Hepatocyte (in vitro differentiated cells): ENCODE results near the gene POMP. TPM values are rescaled to one million over a fixed set of nuclear protein-coding genes. Genes with fewer than 3 reads are reported as not detected.
A peak's percentile ranks its signal among the peaks of the same experiment; 100 is the strongest.

Experiments used
- DNase-seq: peaks from one replicate; pipeline ENCODE4 v3.0.0-alpha.2; 2016; ENCODE audit warnings: low spot score
- H2AFZ ChIP-seq: fragments of 200-600 bp; sonication (generic); 2 replicates; pipeline ENCODE4 v1.6.0; 2016; ENCODE audit warnings: antibody characterized with exemption, mild to moderate bottlenecking
- H3K27ac ChIP-seq: fragments of 200-600 bp; sonication (generic); 2 replicates; pipeline ENCODE4 v1.5.1; 2016; ENCODE audit warnings: mild to moderate bottlenecking
- H3K27me3 ChIP-seq: fragments of 200-600 bp; sonication (generic); 2 replicates; pipeline ENCODE4 v1.6.1; 2016
- H3K36me3 ChIP-seq: fragments of 200-600 bp; sonication (generic); replicated peaks from 2 replicates; pipeline ENCODE4 v1.5.1; 2016; ENCODE audit warnings: low read depth; ENCODE audit not compliant: insufficient read depth
- H3K4me1 ChIP-seq: fragments of 200-600 bp; sonication (generic); 2 replicates; pipeline ENCODE4 v1.5.1; 2016; ENCODE audit warnings: mild to moderate bottlenecking, moderate library complexity; ENCODE audit not compliant: insufficient read depth
- H3K4me2 ChIP-seq: fragments of 200-600 bp; sonication (generic); 2 replicates; pipeline ENCODE4 v1.6.0; 2016
- H3K4me3 ChIP-seq: fragments of 200-600 bp; sonication (generic); 2 replicates; pipeline ENCODE4 v1.5.1; 2016; ENCODE audit warnings: mild to moderate bottlenecking
- H3K79me2 ChIP-seq: fragments of 200-600 bp; sonication (generic); 2 replicates; pipeline ENCODE4 v1.6.0; 2017; ENCODE audit warnings: mild to moderate bottlenecking
- H3K9me2 ChIP-seq: fragments of 200-600 bp; sonication (generic); replicated peaks from 2 replicates; pipeline ENCODE4 v1.6.0; 2017; ENCODE audit warnings: mild to moderate bottlenecking; ENCODE audit not compliant: insufficient read depth
- H3K9me3 ChIP-seq: fragments of 200-600 bp; sonication (generic); 2 replicates; pipeline ENCODE4 v1.5.1; 2016; ENCODE audit warnings: low read depth, mild to moderate bottlenecking
- H4K20me1 ChIP-seq: fragments of 200-600 bp; sonication (generic); 2 replicates; pipeline ENCODE4 v1.6.0; 2016; ENCODE audit warnings: mild to moderate bottlenecking; ENCODE audit not compliant: insufficient read depth, poor library complexity, severe bottlenecking
- CTCF ChIP-seq: fragments of 200-600 bp; sonication (generic); IDR thresholded peaks from 2 replicates; pipeline ENCODE4 v1.5.1; 2016; ENCODE audit warnings: antibody characterized with exemption, mild to moderate bottlenecking; ENCODE audit not compliant: poor library complexity
- EZH2 ChIP-seq: fragments of 200-600 bp; sonication (generic); IDR thresholded peaks from 2 replicates; pipeline ENCODE4 v1.6.1; 2016; ENCODE audit warnings: antibody characterized with exemption, mild to moderate bottlenecking, borderline replicate concordance
- EZH2phosphoT487 ChIP-seq: fragments of 200-600 bp; sonication (generic); IDR thresholded peaks from one replicate; pipeline ENCODE4 v1.6.1; 2018; ENCODE audit warnings: antibody characterized with exemption, mild to moderate bottlenecking, low read depth, moderate library complexity; ENCODE audit not compliant: unreplicated experiment, severe bottlenecking
- WGBS: methylation state at CpG from one replicate; pipeline ENCODE4 v1.1.6; 2016; ENCODE audit warnings: low lambda C conversion rate; ENCODE audit errors: missing lambda C conversion rate; 5-methylcytosine and 5-hydroxymethylcytosine counted together
- polyA plus RNA-seq: library from polyadenylated mRNA; unstranded; fragments of >200 nt; fragmentation: Nextera tagmentation; extraction: Ambion mirVana; gene quantifications from 2 replicates; pipeline ENCODE4 v1.2.1, GENCODE V29; 2016
- total RNA-seq: library from RNA; depleted of rRNA; stranded (reverse); fragments of >200 nt; gene quantifications from 2 replicates; pipeline ENCODE4 v1.2.3, GENCODE V29; 2014

The POMP gene
- total and polyA plus RNA-seq, 2 experiments from 2014 or later: 88.1 to 198 TPM

- no peak overlapping the region for H2AFZ ChIP-seq
- no peak for DNase-seq
- no peak for TF ChIP-seq CTCF
- TF ChIP-seq EZH2: no peak
- no peak for TF ChIP-seq EZH2phosphoT487
- no peaks in the 10 kb centered on the region for H3K4me1 ChIP-seq
- H3K27ac ChIP-seq: no peak overlapping the region
- no peaks in the 10 kb centered on the region for H3K9me2 ChIP-seq
- H3K9me3 ChIP-seq: no peaks in the 10 kb centered on the region
- WGBS: 79% methylated on average over 6 of the region's 6 CpGs
- H3K4me3 ChIP-seq: no peak overlapping the region
- H4K20me1 ChIP-seq: no peaks in the 10 kb centered on the region
- H3K27me3 ChIP-seq: no peaks in the 10 kb centered on the region
- H3K36me3 ChIP-seq: no peaks in the 10 kb centered on the region
- H3K4me2 ChIP-seq: no peak overlapping the region
- no peaks in the 10 kb centered on the region for H3K79me2 ChIP-seq
These were observed 47.9 kb upstream of the POMP start for GRCh38 chr13:28610996-28611395.

GRCh38 chr13:28611654-28612131 is 47.2 kb upstream of the POMP start:
- no peak for DNase-seq
- Histone ChIP-seq H3K9me2 (no peaks in the 10 kb centered on the region), H3K4me3 (no peak overlapping the region), H3K27me3 (no peaks in the 10 kb centered on the region), H3K9me3 (no peaks in the 10 kb centered on the region), H3K4me1 (no peaks in the 10 kb centered on the region), H4K20me1 (no peaks in the 10 kb centered on the region), H3K36me3 (no peaks in the 10 kb centered on the region), H3K79me2 (no peaks in the 10 kb centered on the region), H2AFZ (no peak overlapping the region), H3K27ac (no peak overlapping the region), H3K4me2 (no peak overlapping the region)
- WGBS: 55% methylated on average over 7 of the region's 7 CpGs
- TF ChIP-seq CTCF (no peak), EZH2 (no peak), EZH2phosphoT487 (no peak)

DNA sequence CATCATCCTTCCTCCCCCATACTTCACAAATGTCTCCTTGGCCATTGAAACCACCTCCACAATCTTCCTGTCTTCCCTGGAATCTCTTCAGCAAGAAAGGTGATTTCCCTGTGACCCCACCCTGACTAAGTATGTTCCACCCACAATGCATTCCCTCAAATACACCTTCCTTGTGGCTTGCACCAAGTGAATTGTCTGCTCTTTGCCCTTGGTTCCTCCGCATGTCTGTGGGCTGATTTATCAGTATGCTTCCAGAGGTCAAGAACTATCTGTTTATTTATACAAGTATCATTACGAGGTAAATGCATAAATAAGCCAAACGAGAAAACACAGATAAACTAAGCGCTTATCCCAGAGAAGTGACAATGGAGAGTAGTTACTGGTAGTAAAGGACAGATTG is 45.4 kb upstream of the POMP start:
- H3K79me2 ChIP-seq: no peaks in the 10 kb centered on the region
- peak; percentile 34 for DNase-seq
- no peak overlapping the region for H3K4me2 ChIP-seq
- H3K27me3 ChIP-seq: no peaks in the 10 kb centered on the region
- H3K36me3 ChIP-seq: no peaks in the 10 kb centered on the region
- WGBS: 41% methylated on average over 4 of the region's 4 CpGs
- peak overlapping the region; percentile 30 for H3K27ac ChIP-seq
- H4K20me1 ChIP-seq: no peaks in the 10 kb centered on the region
- no peaks in the 10 kb centered on the region for H3K9me3 ChIP-seq
- H2AFZ ChIP-seq: no peak overlapping the region
- TF ChIP-seq CTCF (no peak), EZH2 (no peak), EZH2phosphoT487 (no peak)
- no peak overlapping the region for H3K4me3 ChIP-seq
- no peaks in the 10 kb centered on the region for H3K9me2 ChIP-seq
- H3K4me1 ChIP-seq: no peaks in the 10 kb centered on the region

DNA sequence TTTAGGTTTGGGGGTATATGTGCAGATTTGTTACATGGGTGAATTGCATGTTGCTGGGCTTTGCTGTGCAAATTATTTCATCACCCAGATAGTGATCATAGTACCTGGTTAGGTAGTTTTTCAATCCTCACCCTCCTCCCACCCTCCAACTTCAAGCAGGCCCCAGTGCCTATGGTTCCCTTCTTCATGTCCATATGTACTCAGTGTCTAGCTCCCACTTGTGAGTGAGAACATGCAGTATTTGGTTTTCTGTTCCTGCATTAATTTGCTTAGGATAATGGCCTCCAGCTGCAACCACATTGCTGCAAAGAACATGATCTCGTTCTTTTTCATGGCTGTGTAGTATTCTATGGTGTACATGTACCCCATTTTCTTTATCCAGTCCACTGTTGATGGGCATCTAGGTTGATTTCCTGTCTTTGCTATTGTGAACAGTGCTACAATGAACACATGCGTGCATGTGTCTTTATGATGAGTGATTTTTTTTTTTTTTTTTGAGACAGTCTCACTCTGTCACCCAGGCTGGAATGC is 42.9 kb upstream of the POMP start:
- Histone ChIP-seq H3K4me1 (no peaks in the 10 kb centered on the region), H3K36me3 (no peaks in the 10 kb centered on the region), H3K27me3 (no peaks in the 10 kb centered on the region), H3K79me2 (no peaks in the 10 kb centered on the region), H3K4me3 (no peak overlapping the region), H3K9me2 (no peaks in the 10 kb centered on the region), H3K4me2 (no peak overlapping the region), H3K27ac (no peak overlapping the region), H4K20me1 (no peaks in the 10 kb centered on the region), H2AFZ (no peak overlapping the region), H3K9me3 (no peaks in the 10 kb centered on the region)
- DNase-seq: no peak
- WGBS: 98% methylated on average over 2 of the region's 2 CpGs
- TF ChIP-seq EZH2phosphoT487 (no peak), EZH2 (no peak), CTCF (no peak)
